Transverse colon (tissue), 4 donors: ENCODE results near the gene MEX3A.

Experiments
- CTCF ChIP-seq, 5 experiments: fragments of 200-600 bp in 3 of 5; fragments of 450-650 bp in 2 of 5; sonication (generic) in 3 of 5; IDR thresholded peaks; 1 replicate in 2 of 5; 2 replicates in 3 of 5; pipeline ENCODE4 v1.5.1; 2016 to 2017; ENCODE audit warnings: antibody characterized with exemption in 5 of 5, inconsistent platforms in 3 of 5, mild to moderate bottlenecking in 2 of 5, moderate library complexity in 1 of 5
- EP300 ChIP-seq: sonication (generic); formaldehyde crosslinking; IDR thresholded peaks from one replicate; pipeline ENCODE4 v1.6.1; 2017; ENCODE audit warnings: antibody characterized with exemption, low read depth
- POLR2A ChIP-seq: fragments of 450-650 bp; IDR thresholded peaks from one replicate; pipeline ENCODE4 v1.6.1; 2016; ENCODE audit warnings: antibody characterized with exemption, mild to moderate bottlenecking, moderate library complexity
- POLR2AphosphoS5 ChIP-seq, 3 donors: sonication (generic); formaldehyde crosslinking; IDR thresholded peaks; one replicate each; pipeline ENCODE4 v1.6.1; 2016; ENCODE audit warnings: antibody characterized with exemption in 3 of 3

- no peak for TF ChIP-seq POLR2A
- TF ChIP-seq CTCF (IDR thresholded peaks at IDR 0.05): no peak
- TF ChIP-seq POLR2AphosphoS5 (IDR thresholded peaks at IDR 0.05): no peak
- TF ChIP-seq EP300: no peak
Observed at GRCh38 chr1:156117414-156118176, 35.3 kb upstream of the MEX3A start.
